ENCODE results near the gene MYO18B. TPM values are rescaled to one million over a fixed set of nuclear protein-coding genes. Genes with fewer than 3 reads are reported as not detected.

The MYO18B gene
- total and polyA plus RNA-seq, 2 of the 8 experiments (the other 6 are each of a cell fraction or from before 2014, with no cell fraction given) = 0.62 to 0.78 TPM

- CTCF ChIA-PET (ENCODE audit: partially characterized antibody) = interaction anchor here (1.1 to 2.4 kb wide), 4 partner anchors 22 to 197 kb away, joined by 3 to 8 read pairs (median 3); no protein-coding TSS in a partner anchor
- H3K79me2 ChIP-seq (ENCODE audit: control insufficient read depth in 1 of 2, insufficient read depth in 2 of 2, low read length in 2 of 2) = no peaks in the 10 kb centered on the region
- WGBS, 2 experiments (ENCODE audit: extremely low coverage in 1 of 2, insufficient coverage in 1 of 2, insufficient read length in 1 of 2, insufficient replicate concordance in 2 of 2, low coverage in 1 of 2, low lambda C conversion rate in 2 of 2, missing lambda C conversion rate in 1 of 2) = 91% methylated on average over 1 of the region's 1 CpG; no CpG with 5 or more reads in 1 of the 2 experiments
Measured at GRCh38 chr22:25938151-25938550, 196.2 kb downstream of the MYO18B start.

More at GRCh38 chr22:25938151-25938550, 196.2 kb downstream of the MYO18B start:
- Histone ChIP-seq H3K27ac (ENCODE audit: low read depth, low read length) (no peak overlapping the region), H3K27me3 (replicated peaks in 1 of 4; ENCODE audit: control insufficient read depth in 3 of 4, extremely low read depth in 1 of 4, insufficient read depth in 3 of 4, low read length in 3 of 4) (peaks cover 0 to 2% (median 0%) of the 10 kb centered on the region in 4 experiments; a peak in 2 of 7 replicates), H3K4me3 (ENCODE audit: extremely low read depth in 1 of 4, insufficient read depth in 2 of 4, low read depth in 3 of 4, low read length in 4 of 4) (no peak overlapping the region), H3K79me1 (ENCODE audit: low read depth, low read length) (no peaks in the 10 kb centered on the region), H3K4me1 (replicated peaks in 1 of 4; ENCODE audit: control insufficient read depth in 3 of 4, insufficient read depth in 4 of 4, low read length in 3 of 4) (peaks cover 10 to 24% (median 18%) of the 10 kb centered on the region in 4 experiments; a peak in 6 of 7 replicates), H3K9ac (replicated peaks in 1 of 4; ENCODE audit: extremely low read depth in 1 of 4, low read depth in 3 of 4, low read length in 3 of 4) (no peak overlapping the region), H3K18ac (ENCODE audit: extremely low read depth, low read length) (no peak overlapping the region), H3K9me3 (ENCODE audit: insufficient read depth in 2 of 2, low read depth in 1 of 2, low read length in 1 of 2) (no peaks in the 10 kb centered on the region), H3K23ac (ENCODE audit: insufficient read length) (no peak overlapping the region), H3K36me3 (ENCODE audit: control insufficient read depth in 2 of 4, insufficient read depth in 4 of 4, low read length in 3 of 4) (no peaks in the 10 kb centered on the region), H2BK5ac (ENCODE audit: low read depth, low read length) (no peak overlapping the region), H3K23me2 (ENCODE audit: low read depth, low read length) (no peaks in the 10 kb centered on the region), H2AK5ac (ENCODE audit: low read depth, low read length) (no peak overlapping the region), H4K5ac (ENCODE audit: insufficient read length, low read depth, low read length) (no peak overlapping the region), H2BK12ac (ENCODE audit: low read depth, low read length) (no peak overlapping the region), H2BK20ac (ENCODE audit: low read length) (no peak overlapping the region), H4K91ac (replicated peaks; ENCODE audit: insufficient read length, low read length) (no peak overlapping the region), H3K4ac (replicated peaks; ENCODE audit: insufficient read length, low read depth, low read length) (no peak overlapping the region), H2AFZ (ENCODE audit: low read length) (peak overlapping the region; percentile 52; the same call in 1 of the 2 replicates), H4K20me1 (replicated peaks in 1 of 2; ENCODE audit: control insufficient read depth in 1 of 2, insufficient read depth in 2 of 2, low read length in 2 of 2) (no peaks in the 10 kb centered on the region), H3K14ac (ENCODE audit: insufficient read length) (no peak overlapping the region), H4K8ac (ENCODE audit: extremely low read depth, insufficient read depth, low read length) (no peak overlapping the region), H3K4me2 (ENCODE audit: insufficient read depth in 1 of 2, low read depth in 2 of 2, low read length in 2 of 2) (no peak overlapping the region), H3K56ac (replicated peaks; ENCODE audit: insufficient read length, low read depth, low read length) (no peak overlapping the region), H2BK120ac (replicated peaks; ENCODE audit: low read depth, low read length) (no peak overlapping the region), H2BK15ac (ENCODE audit: low read length) (no peak overlapping the region)
- DNase-seq (ENCODE audit: low read depth in 1 of 2, low spot score in 2 of 2) (no peak), FAIRE-seq (peak; percentile 13)
- POLR2A ChIA-PET (ENCODE audit: partially characterized antibody) = no interaction called here
- TF ChIP-seq RFX5 (IDR thresholded peaks at IDR 0.05; ENCODE audit: borderline replicate concordance, low read depth, low read length) (no peak), EGR1 (IDR thresholded peaks at IDR 0.05; ENCODE audit: borderline replicate concordance, low read depth, low read length) (no peak), PHF8 (conservative IDR thresholded peaks at IDR 0.05; ENCODE audit: low read depth, low read length) (no peak), EZH2 (IDR thresholded peaks at IDR 0.05; ENCODE audit: low read depth, low read length, severe bottlenecking) (no peak), SP1 (IDR thresholded peaks at IDR 0.05; ENCODE audit: low read depth, low read length) (no peak), BCL11A (IDR thresholded peaks at IDR 0.05; ENCODE audit: low read depth in 2 of 2, low read length in 2 of 2) (no peak), KDM1A (IDR thresholded peaks at IDR 0.05; ENCODE audit: borderline replicate concordance, low read length) (no peak), JUND (IDR thresholded peaks at IDR 0.05; ENCODE audit: low read length) (no peak), ASH2L (IDR thresholded peaks at IDR 0.05; ENCODE audit: low read length) (no peak), RAD21 (IDR thresholded peaks at IDR 0.05 in 1 of 2, conservative IDR thresholded peaks at IDR 0.05 in 1 of 2; ENCODE audit: low read depth in 2 of 2, low read length in 2 of 2) (no peak), TAF7 (optimal IDR thresholded peaks at IDR 0.05; ENCODE audit: borderline replicate concordance, low read depth, low read length) (no peak)
